Activated T-helper 1 cell treated with anti-CD3 and anti-CD28 coated beads, Interleukin-12 subunit alpha, Interleukin-12 subunit beta, Interleukin-2, Interleukin-4 antibody, amounts not matched to agents 30 ng/mL and 10 ng/mL and 1 ng/mL, durations not matched to agents 14 hours and 24 hours and 36 hours (primary cell): Measurements from ENCODE around the gene NOA1. TPM values are rescaled to one million over a fixed set of nuclear protein-coding genes. Genes with fewer than 3 reads are reported as not detected.

Source experiments
- DNase-seq: peaks from one replicate; pipeline ENCODE4 v3.0.0; 2021; ENCODE audit warnings: low spot score
- H3K27ac Mint-ChIP-seq: one replicate; pipeline ENCODE4 v1.8.0; 2021; ENCODE audit warnings: mild to moderate bottlenecking, mixed read lengths
- H3K27me3 Mint-ChIP-seq: one replicate; pipeline ENCODE4 v1.8.0; 2022; ENCODE audit warnings: mild to moderate bottlenecking, moderate library complexity, mixed read lengths; ENCODE audit not compliant: insufficient read depth
- H3K36me3 Mint-ChIP-seq: one replicate; pipeline ENCODE4 v1.8.0; 2021; ENCODE audit warnings: low read depth, mixed read lengths
- H3K4me1 Mint-ChIP-seq: one replicate; pipeline ENCODE4 v1.8.0; 2021; ENCODE audit warnings: low read depth, mixed read lengths
- H3K4me3 Mint-ChIP-seq: one replicate; pipeline ENCODE4 v1.8.0; 2021; ENCODE audit warnings: mild to moderate bottlenecking, moderate library complexity, mixed read lengths
- H3K9me3 Mint-ChIP-seq: one replicate; pipeline ENCODE4 v1.8.0; 2021; ENCODE audit warnings: mixed read lengths
- intact Hi-C: fragments of 100-400 bp; cut with micrococcal nuclease; formaldehyde crosslinking; loops from one replicate; pipeline ENCODE4 v1.15.1; 2024
- total RNA-seq: library from RNA; stranded (reverse); gene quantifications from 2 replicates; pipeline ENCODE4 v1.2.3, GENCODE V29; 2022

Gene NOA1
- total RNA-seq, 1 donor from 2014 or later, result 17.7 TPM

GRCh38 chr4:56978750-56979303, 1.4 kb upstream of the NOA1 start, which contains the start of gene POLR2B:
TSS of gene POLR2B (plus strand) at chr4:56978896. CDS start at chr4:56978986, 90 bp downstream.
- intact Hi-C loops, result loop anchor here (1.0 to 5.0 kb wide), 6 partner anchors 177 to 1582 kb away; partner anchors contain the start of genes AASDH, CLOCK, EXOC1 and TMEM165
- peaks cover 3% of the 10 kb centered on the region for H3K9me3 Mint-ChIP-seq
- H3K27ac Mint-ChIP-seq, result peak within 1 kb of the TSS; percentile 100
- peak; percentile 89 for DNase-seq
- H3K27me3 Mint-ChIP-seq, result no peaks in the 10 kb centered on the region
- H3K4me1 Mint-ChIP-seq, result peaks cover 45% of the 10 kb centered on the region
- H3K36me3 Mint-ChIP-seq, result peaks cover 35% of the 10 kb centered on the region
- peak within 1 kb of the TSS; percentile 100 for H3K4me3 Mint-ChIP-seq

- intact Hi-C loops, result loop anchor here (1.0 to 5.0 kb wide), 9 partner anchors 68 to 1580 kb away; partner anchors contain the start of genes CEP135, CLOCK, PAICS and SRP72
- H3K4me1 Mint-ChIP-seq, result peaks cover 52% of the 10 kb centered on the region
- H3K9me3 Mint-ChIP-seq, result peaks cover 11% of the 10 kb centered on the region
- H3K36me3 Mint-ChIP-seq, result peaks cover 47% of the 10 kb centered on the region
- DNase-seq, result peak; percentile 35
- H3K27me3 Mint-ChIP-seq, result no peaks in the 10 kb centered on the region
- peak overlapping the region; percentile 96 for H3K27ac Mint-ChIP-seq
- H3K4me3 Mint-ChIP-seq, result peak overlapping the region; percentile 100
Measured at GRCh38 chr4:56976837-56977320, 527 bp downstream of the NOA1 start.

- H3K4me1 Mint-ChIP-seq, result peaks cover 50% of the 10 kb centered on the region
- peaks cover 46% of the 10 kb centered on the region for H3K36me3 Mint-ChIP-seq
- intact Hi-C loops, result loop anchor here (2.0 to 5.0 kb wide), 5 partner anchors 174 to 1579 kb away; partner anchors contain the start of genes CLOCK and TMEM165
- no peaks in the 10 kb centered on the region for H3K27me3 Mint-ChIP-seq
- H3K9me3 Mint-ChIP-seq, result peaks cover 11% of the 10 kb centered on the region
- H3K27ac Mint-ChIP-seq, result peak overlapping the region; percentile 73
- H3K4me3 Mint-ChIP-seq, result peak overlapping the region; percentile 100
- DNase-seq, result no peak
Measured at GRCh38 chr4:56976283-56976836, 1.0 kb downstream of the NOA1 start.

- Mint-ChIP-seq H3K4me3 (no peak overlapping the region), H3K9me3 (peaks cover 11% of the 10 kb centered on the region), H3K36me3 (peaks cover 42% of the 10 kb centered on the region), H3K27ac (no peak overlapping the region), H3K4me1 (peaks cover 34% of the 10 kb centered on the region), H3K27me3 (no peaks in the 10 kb centered on the region)
- intact Hi-C loops, result no loop called here
- no peak for DNase-seq
Measured at GRCh38 chr4:56973336-56973735, 4.1 kb downstream of the NOA1 start.

- peak overlapping the region; percentile 38 for H3K4me3 Mint-ChIP-seq
- intact Hi-C loops, result no loop called here
- no peak for DNase-seq
- H3K36me3 Mint-ChIP-seq, result peaks cover 44% of the 10 kb centered on the region
- H3K4me1 Mint-ChIP-seq, result peaks cover 34% of the 10 kb centered on the region
- peaks cover 11% of the 10 kb centered on the region for H3K9me3 Mint-ChIP-seq
- H3K27ac Mint-ChIP-seq, result no peak overlapping the region
- no peaks in the 10 kb centered on the region for H3K27me3 Mint-ChIP-seq
Measured at GRCh38 chr4:56972809-56973208, 4.6 kb downstream of the NOA1 start.

GRCh38 chr4:56972389-56972788, 5.0 kb downstream of the NOA1 start:
- H3K9me3 Mint-ChIP-seq, result peaks cover 11% of the 10 kb centered on the region
- peaks cover 47% of the 10 kb centered on the region for H3K36me3 Mint-ChIP-seq
- no peaks in the 10 kb centered on the region for H3K27me3 Mint-ChIP-seq
- no peak overlapping the region for H3K27ac Mint-ChIP-seq
- DNase-seq, result no peak
- H3K4me3 Mint-ChIP-seq, result peak overlapping the region; percentile 35
- intact Hi-C loops, result no loop called here
- H3K4me1 Mint-ChIP-seq, result peaks cover 34% of the 10 kb centered on the region

- Mint-ChIP-seq H3K27ac (no peak overlapping the region), H3K4me3 (no peak overlapping the region), H3K9me3 (peaks cover 11% of the 10 kb centered on the region), H3K27me3 (no peaks in the 10 kb centered on the region), H3K4me1 (peaks cover 34% of the 10 kb centered on the region), H3K36me3 (peaks cover 53% of the 10 kb centered on the region)
- intact Hi-C loops, result no loop called here
- no peak for DNase-seq
Measured at GRCh38 chr4:56971383-56971782, 6.0 kb downstream of the NOA1 start.

GRCh38 chr4:56961107-56961500, 16.3 kb downstream of the NOA1 start:
- DNase-seq, result no peak
- H3K4me1 Mint-ChIP-seq, result no peaks in the 10 kb centered on the region
- no peaks in the 10 kb centered on the region for H3K27me3 Mint-ChIP-seq
- intact Hi-C loops, result no loop called here
- no peak overlapping the region for H3K4me3 Mint-ChIP-seq
- H3K36me3 Mint-ChIP-seq, result peaks cover 28% of the 10 kb centered on the region
- no peak overlapping the region for H3K27ac Mint-ChIP-seq
- H3K9me3 Mint-ChIP-seq, result no peaks in the 10 kb centered on the region

GRCh38 chr4:56959100-56959499, 18.3 kb downstream of the NOA1 start:
- Mint-ChIP-seq H3K27me3 (no peaks in the 10 kb centered on the region), H3K27ac (no peak overlapping the region), H3K36me3 (peaks cover 16% of the 10 kb centered on the region), H3K9me3 (no peaks in the 10 kb centered on the region), H3K4me1 (no peaks in the 10 kb centered on the region), H3K4me3 (no peak overlapping the region)
- DNase-seq, result no peak
- intact Hi-C loops, result no loop called here

GRCh38 chr4:56958111-56958517, 19.3 kb downstream of the NOA1 start:
- H3K27ac Mint-ChIP-seq, result no peak overlapping the region
- no peaks in the 10 kb centered on the region for H3K4me1 Mint-ChIP-seq
- H3K9me3 Mint-ChIP-seq, result no peaks in the 10 kb centered on the region
- peaks cover 12% of the 10 kb centered on the region for H3K36me3 Mint-ChIP-seq
- no peak for DNase-seq
- no peaks in the 10 kb centered on the region for H3K27me3 Mint-ChIP-seq
- H3K4me3 Mint-ChIP-seq, result no peak overlapping the region
- intact Hi-C loops, result no loop called here

- Mint-ChIP-seq H3K36me3 (no peaks in the 10 kb centered on the region), H3K27ac (no peak overlapping the region), H3K4me3 (no peak overlapping the region), H3K9me3 (no peaks in the 10 kb centered on the region), H3K27me3 (no peaks in the 10 kb centered on the region), H3K4me1 (no peaks in the 10 kb centered on the region)
- no peak for DNase-seq
- intact Hi-C loops, result no loop called here
Measured at GRCh38 chr4:56953680-56954520, 23.5 kb downstream of the NOA1 start.

- no peaks in the 10 kb centered on the region for H3K4me1 Mint-ChIP-seq
- no peak overlapping the region for H3K4me3 Mint-ChIP-seq
- H3K9me3 Mint-ChIP-seq, result no peaks in the 10 kb centered on the region
- H3K27me3 Mint-ChIP-seq, result no peaks in the 10 kb centered on the region
- DNase-seq, result no peak
- no peak overlapping the region for H3K27ac Mint-ChIP-seq
- peaks cover 10% of the 10 kb centered on the region for H3K36me3 Mint-ChIP-seq
- intact Hi-C loops, result no loop called here
Measured at GRCh38 chr4:56941403-56941802, 36.0 kb downstream of the NOA1 start.

- no peaks in the 10 kb centered on the region for H3K4me1 Mint-ChIP-seq
- no peaks in the 10 kb centered on the region for H3K27me3 Mint-ChIP-seq
- peaks cover 10% of the 10 kb centered on the region for H3K36me3 Mint-ChIP-seq
- no peak overlapping the region for H3K27ac Mint-ChIP-seq
- no peaks in the 10 kb centered on the region for H3K9me3 Mint-ChIP-seq
- intact Hi-C loops, result no loop called here
- no peak for DNase-seq
- H3K4me3 Mint-ChIP-seq, result no peak overlapping the region
Measured at GRCh38 chr4:56940971-56941370, 36.4 kb downstream of the NOA1 start.
